ENCODE measurements around the gene CD38. TPM values are rescaled to one million over a fixed set of nuclear protein-coding genes. Genes with fewer than 3 reads are reported as not detected.

Gene CD38
- polyA plus RNA-seq, 2 of the 4 experiments (the other 2 are of a cell fraction): 7.8 to 12.4 TPM

DNA sequence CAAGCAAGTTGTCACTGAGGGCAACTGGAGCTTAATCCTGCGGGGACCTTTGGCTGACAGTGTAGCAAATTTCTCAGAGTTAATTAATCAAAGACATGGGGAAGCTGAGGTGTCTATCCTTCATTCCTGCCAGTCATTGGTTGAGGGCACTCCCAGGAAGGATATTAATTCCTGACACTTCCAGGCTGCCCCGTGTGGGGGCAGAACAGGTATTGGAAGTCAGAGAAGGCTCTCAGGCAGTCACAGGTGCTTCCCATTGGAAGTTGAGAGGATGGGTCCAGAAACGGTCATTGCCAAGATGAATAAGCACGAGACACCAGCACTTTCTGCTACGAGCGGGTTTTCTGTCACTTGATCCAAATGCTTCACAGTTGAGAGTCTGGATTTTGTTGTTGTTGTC lies 29.1 kb upstream of the CD38 start:
- WGBS (ENCODE audit: missing lambda C conversion rate): 63% methylated on average over 6 of the region's 6 CpGs
- no peak for TF ChIP-seq ZNF302 (CRISPR knock-in tag; IDR thresholded peaks at IDR 0.05)
- no peak for TF ChIP-seq CHD4 (IDR thresholded peaks at IDR 0.05; ENCODE audit: borderline replicate concordance)
- TF ChIP-seq TP53 (CRISPR knock-in tag; IDR thresholded peaks at IDR 0.05): no peak
- no peak for TF ChIP-seq NPAS2 (CRISPR knock-in tag; IDR thresholded peaks at IDR 0.05; ENCODE audit: borderline replicate concordance)
- TF ChIP-seq HOXB5 (CRISPR knock-in tag; IDR thresholded peaks at IDR 0.05): no peak
- no peak for TF ChIP-seq BCL3 (IDR thresholded peaks at IDR 0.05)
- TF ChIP-seq TFCP2L1 (CRISPR knock-in tag; IDR thresholded peaks at IDR 0.05): no peak
- CTCF ChIA-PET: no interaction called here
- Histone ChIP-seq H3K4me2 (no peak overlapping the region), H3K27ac (no peak overlapping the region), H3K9me3 (no peaks in the 10 kb centered on the region), H3K4me1 (no peaks in the 10 kb centered on the region), H3K4me3 (no peak overlapping the region)
- no peak for FAIRE-seq
- no peak for DNase-seq (ENCODE audit: low read depth in 1 of 2, low spot score in 1 of 2)
- no peak for ATAC-seq
- POLR2A ChIA-PET: no interaction called here

DNA sequence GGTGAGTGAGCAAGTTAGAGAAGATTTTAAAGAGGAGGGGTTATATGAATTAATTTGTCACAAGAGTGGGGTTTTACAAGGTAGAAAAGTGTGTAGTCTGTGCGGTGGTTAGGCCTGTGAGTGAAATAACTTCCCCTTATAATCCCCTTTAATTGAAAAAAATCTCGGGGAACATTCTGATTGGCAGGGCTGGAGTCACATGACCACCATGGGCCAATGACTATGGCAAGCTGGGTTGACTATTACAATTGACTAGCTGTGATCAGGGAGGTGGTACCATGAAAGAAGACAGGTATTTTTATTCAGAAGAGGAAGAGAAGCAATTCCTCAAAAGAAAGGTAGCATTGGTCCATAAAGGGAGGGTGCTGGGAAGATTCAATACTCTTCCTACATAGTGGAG lies 27.0 kb upstream of the CD38 start:
- ATAC-seq: no peak
- ChIA-PET CTCF (no interaction called here), POLR2A (no interaction called here)
- no peak overlapping the region for H3K4me3 ChIP-seq
- H3K27ac ChIP-seq: no peak overlapping the region
- FAIRE-seq: no peak
- no peak overlapping the region for H3K4me2 ChIP-seq
- no peaks in the 10 kb centered on the region for H3K4me1 ChIP-seq
- WGBS (ENCODE audit: missing lambda C conversion rate): 62% methylated on average over 2 of the region's 2 CpGs
- TF ChIP-seq KDM1A (IDR thresholded peaks at IDR 0.05; ENCODE audit: low read depth): no peak
- no peak for TF ChIP-seq ZNF302 (CRISPR knock-in tag; IDR thresholded peaks at IDR 0.05)
- no peak for TF ChIP-seq SREBF2 (IDR thresholded peaks at IDR 0.05)
- no peak for TF ChIP-seq EHMT2 (IDR thresholded peaks at IDR 0.05; ENCODE audit: low read depth)
- no peak for TF ChIP-seq TP53 (CRISPR knock-in tag; IDR thresholded peaks at IDR 0.05)
- TF ChIP-seq ZFP36 (IDR thresholded peaks at IDR 0.05; ENCODE audit: borderline replicate concordance, partially characterized antibody): no peak
- no peak for TF ChIP-seq BHLHE40 (IDR thresholded peaks at IDR 0.05; ENCODE audit: low read depth, low read length)
- no peak for TF ChIP-seq ZC3H11A (IDR thresholded peaks at IDR 0.05)
- TF ChIP-seq, protein P1, sequence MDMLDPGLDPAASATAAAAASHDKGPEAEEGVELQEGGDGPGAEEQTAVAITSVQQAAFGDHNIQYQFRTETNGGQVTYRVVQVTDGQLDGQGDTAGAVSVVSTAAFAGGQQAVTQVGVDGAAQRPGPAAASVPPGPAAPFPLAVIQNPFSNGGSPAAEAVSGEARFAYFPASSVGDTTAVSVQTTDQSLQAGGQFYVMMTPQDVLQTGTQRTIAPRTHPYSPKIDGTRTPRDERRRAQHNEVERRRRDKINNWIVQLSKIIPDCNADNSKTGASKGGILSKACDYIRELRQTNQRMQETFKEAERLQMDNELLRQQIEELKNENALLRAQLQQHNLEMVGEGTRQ (IDR thresholded peaks at IDR 0.05): no peak
- TF ChIP-seq CEBPB (IDR thresholded peaks at IDR 0.05): no peak
- TF ChIP-seq ZSCAN20 (CRISPR knock-in tag; IDR thresholded peaks at IDR 0.05): no peak
- TF ChIP-seq, protein P2, sequence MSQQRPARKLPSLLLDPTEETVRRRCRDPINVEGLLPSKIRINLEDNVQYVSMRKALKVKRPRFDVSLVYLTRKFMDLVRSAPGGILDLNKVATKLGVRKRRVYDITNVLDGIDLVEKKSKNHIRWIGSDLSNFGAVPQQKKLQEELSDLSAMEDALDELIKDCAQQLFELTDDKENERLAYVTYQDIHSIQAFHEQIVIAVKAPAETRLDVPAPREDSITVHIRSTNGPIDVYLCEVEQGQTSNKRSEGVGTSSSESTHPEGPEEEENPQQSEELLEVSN (IDR thresholded peaks at IDR 0.05; ENCODE audit: borderline replicate concordance, low read depth): no peak
- TF ChIP-seq TFCP2L1 (CRISPR knock-in tag; IDR thresholded peaks at IDR 0.05): no peak
- no peak for TF ChIP-seq KDM5A (IDR thresholded peaks at IDR 0.05)
- no peak for TF ChIP-seq CBX2 (IDR thresholded peaks at IDR 0.05; ENCODE audit: borderline replicate concordance, low read depth)
- no peaks in the 10 kb centered on the region for H3K9me3 ChIP-seq
- DNase-seq (ENCODE audit: low read depth in 1 of 2, low spot score in 1 of 2): no peak

GRCh38 chr4:15753081-15753480 lies 25.0 kb upstream of the CD38 start:
- ChIA-PET CTCF (no interaction called here), POLR2A (no interaction called here)
- Histone ChIP-seq H3K27ac (no peak overlapping the region), H3K9me3 (no peaks in the 10 kb centered on the region), H3K4me2 (no peak overlapping the region), H3K4me3 (no peak overlapping the region), H3K4me1 (no peaks in the 10 kb centered on the region)
- 94% methylated on average over 6 of the region's 6 CpGs for WGBS (ENCODE audit: missing lambda C conversion rate)
- TF ChIP-seq EHMT2 (IDR thresholded peaks at IDR 0.05; ENCODE audit: low read depth): no peak
- no peak for TF ChIP-seq JUN (IDR thresholded peaks at IDR 0.05)
- no peak for TF ChIP-seq RNF2 (IDR thresholded peaks at IDR 0.05; ENCODE audit: borderline replicate concordance, low read depth)
- TF ChIP-seq, protein P2 (IDR thresholded peaks at IDR 0.05; ENCODE audit: borderline replicate concordance, low read depth): no peak
- no peak for TF ChIP-seq MAFK (IDR thresholded peaks at IDR 0.05; ENCODE audit: partially characterized antibody)
- TF ChIP-seq KDM5A (IDR thresholded peaks at IDR 0.05): no peak
- no peak for TF ChIP-seq ZC3H11A (IDR thresholded peaks at IDR 0.05)
- TF ChIP-seq TP53 (CRISPR knock-in tag; IDR thresholded peaks at IDR 0.05): no peak
- TF ChIP-seq PBX3 (IDR thresholded peaks at IDR 0.05): no peak
- TF ChIP-seq RFX5 (IDR thresholded peaks at IDR 0.05): no peak
- TF ChIP-seq HEYL (CRISPR knock-in tag; IDR thresholded peaks at IDR 0.05): no peak
- DNase-seq (ENCODE audit: low read depth in 1 of 2, low spot score in 1 of 2) (no peak), FAIRE-seq (no peak), ATAC-seq (no peak)
